Neural progenitor cell (in vitro differentiated cells): ENCODE data around the gene BCAP31.

ENCODE experiments used
- EZH2phosphoT487 ChIP-seq: fragments of 200-600 bp; sonication (generic); IDR thresholded peaks from 2 replicates; pipeline ENCODE4 v1.6.1; 2017; ENCODE audit warnings: antibody characterized with exemption
- TF ChIP-seq, protein P1 (sequence below): fragments of 200-600 bp; sonication (generic); IDR thresholded peaks from 2 replicates; pipeline ENCODE4 v1.5.1; 2017; ENCODE audit warnings: antibody characterized with exemption, mild to moderate bottlenecking

DNA sequence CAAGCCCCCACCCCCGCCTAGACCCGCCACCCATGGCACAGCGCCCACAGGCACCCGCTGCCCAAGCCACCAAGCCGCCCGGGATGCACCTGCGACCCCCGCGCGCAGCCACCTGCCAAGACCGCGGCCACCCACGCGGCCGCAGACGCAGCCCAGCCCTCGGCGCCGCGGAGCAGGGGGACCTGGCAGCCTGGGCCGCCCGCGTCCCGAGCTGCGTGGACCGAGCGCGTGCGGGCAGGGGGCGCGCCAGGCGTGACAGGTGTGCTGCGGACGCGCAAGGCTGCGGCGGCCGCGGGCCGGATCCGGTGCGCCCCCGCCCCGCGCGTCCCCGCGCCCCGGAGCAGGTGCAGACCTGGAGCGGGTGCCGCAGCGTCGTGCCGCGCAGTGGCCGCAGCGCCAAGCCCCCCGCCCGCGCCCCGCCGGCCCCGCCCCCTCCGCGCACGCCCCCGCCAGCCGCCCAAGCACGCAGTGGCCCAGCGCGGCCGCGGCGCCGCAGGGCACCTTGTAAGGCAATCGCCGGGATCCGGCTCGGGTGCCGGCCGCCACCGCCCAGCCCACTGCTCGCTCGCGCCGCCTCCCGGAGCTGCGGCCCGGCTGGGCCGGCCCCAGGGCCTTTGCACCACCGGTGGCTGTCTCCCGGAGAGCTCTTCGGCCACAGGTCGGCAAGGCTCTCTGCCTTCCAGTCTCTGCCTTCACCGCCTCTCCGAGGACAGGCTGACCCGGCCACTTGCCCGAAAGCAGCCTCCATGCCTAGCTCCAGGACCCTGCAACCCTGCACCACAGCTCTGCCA lies 50.6 kb downstream of the BCAP31 start, which contains the start of gene PNCK:
- TF ChIP-seq, protein P1, sequence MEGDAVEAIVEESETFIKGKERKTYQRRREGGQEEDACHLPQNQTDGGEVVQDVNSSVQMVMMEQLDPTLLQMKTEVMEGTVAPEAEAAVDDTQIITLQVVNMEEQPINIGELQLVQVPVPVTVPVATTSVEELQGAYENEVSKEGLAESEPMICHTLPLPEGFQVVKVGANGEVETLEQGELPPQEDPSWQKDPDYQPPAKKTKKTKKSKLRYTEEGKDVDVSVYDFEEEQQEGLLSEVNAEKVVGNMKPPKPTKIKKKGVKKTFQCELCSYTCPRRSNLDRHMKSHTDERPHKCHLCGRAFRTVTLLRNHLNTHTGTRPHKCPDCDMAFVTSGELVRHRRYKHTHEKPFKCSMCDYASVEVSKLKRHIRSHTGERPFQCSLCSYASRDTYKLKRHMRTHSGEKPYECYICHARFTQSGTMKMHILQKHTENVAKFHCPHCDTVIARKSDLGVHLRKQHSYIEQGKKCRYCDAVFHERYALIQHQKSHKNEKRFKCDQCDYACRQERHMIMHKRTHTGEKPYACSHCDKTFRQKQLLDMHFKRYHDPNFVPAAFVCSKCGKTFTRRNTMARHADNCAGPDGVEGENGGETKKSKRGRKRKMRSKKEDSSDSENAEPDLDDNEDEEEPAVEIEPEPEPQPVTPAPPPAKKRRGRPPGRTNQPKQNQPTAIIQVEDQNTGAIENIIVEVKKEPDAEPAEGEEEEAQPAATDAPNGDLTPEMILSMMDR, result no peak
- no peak for TF ChIP-seq EZH2phosphoT487
